ENCODE data around the gene PARVB. TPM values are rescaled to one million over a fixed set of nuclear protein-coding genes. Genes with fewer than 3 reads are reported as not detected.

PARVB gene
- total and polyA plus RNA-seq, 9 of the 15 experiments (the other 6 are each of a cell fraction or from before 2014, with no cell fraction given) = 1.1 to 59.2 (median 29.2) TPM

DNA sequence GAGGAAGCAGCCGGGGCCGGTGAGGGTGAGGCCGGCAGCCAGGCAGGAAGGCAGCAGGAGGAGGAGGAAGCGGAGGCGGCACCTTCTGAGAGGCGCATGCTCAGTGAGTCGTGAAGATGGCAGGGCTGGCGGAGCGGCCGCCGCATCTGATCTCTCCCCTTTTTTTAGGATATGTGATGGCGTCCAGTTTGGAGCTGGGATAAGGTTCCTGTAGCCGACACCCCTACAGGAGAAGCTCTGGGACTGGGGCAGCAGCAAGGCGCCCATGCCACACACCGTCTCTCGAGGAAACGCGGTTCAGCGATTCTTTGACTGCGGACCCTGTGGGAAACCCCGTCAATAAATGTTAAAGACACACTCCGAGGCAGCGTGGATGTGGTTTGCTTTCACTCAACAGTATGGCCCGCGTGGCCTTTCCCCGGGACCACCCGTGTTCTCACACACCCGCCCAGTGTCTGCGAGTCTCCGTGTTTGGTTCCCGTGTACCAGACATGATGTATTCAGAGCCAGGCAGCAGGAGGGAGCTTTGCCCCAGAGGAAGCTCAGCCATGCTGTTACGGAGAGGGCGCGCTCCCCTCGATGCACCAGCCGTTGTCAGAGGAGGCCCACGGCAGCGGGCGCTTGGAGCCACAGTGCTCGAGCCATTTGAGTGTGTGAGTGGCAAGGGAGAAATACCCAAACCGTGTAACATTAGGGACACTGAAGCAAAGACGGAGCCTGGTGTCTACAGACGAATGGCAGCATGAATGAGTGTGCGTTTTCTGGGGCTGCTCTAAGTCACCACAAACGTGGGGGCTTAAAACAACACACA is 27.7 kb upstream of the PARVB start:
- DNase-seq (ENCODE audit: extremely low read depth in 1 of 4, low spot score in 3 of 4) (no peak), FAIRE-seq (no peak), ATAC-seq (no peak)
- CTCF ChIA-PET (ENCODE audit: low intra/inter-chr PET ratio) = interaction anchor here (1.8 kb wide), 1 partner anchor 90 kb away, joined by 7 read pairs; no protein-coding TSS in a partner anchor
- H3K9me1 ChIP-seq (ENCODE audit: control insufficient read depth, insufficient read depth, low read length) = no peaks in the 10 kb centered on the region
- H3K4me2 ChIP-seq (ENCODE audit: insufficient read depth, low read length) = no peak overlapping the region
- POLR2A ChIA-PET = no interaction called here
- H3K27me3 ChIP-seq (ENCODE audit: control insufficient read depth in 2 of 2, insufficient read depth in 2 of 2, low read length in 2 of 2) = no peaks in the 10 kb centered on the region
- no peak overlapping the region for H3K9ac ChIP-seq (ENCODE audit: insufficient read depth in 1 of 2, low read depth in 2 of 2, low read length in 2 of 2)
- intact Hi-C loops (cut with micrococcal nuclease) = loop anchor here (10.0 kb wide), 1 partner anchor 628 kb away; no protein-coding TSS in a partner anchor
- no peak overlapping the region for H3K27ac ChIP-seq (ENCODE audit: extremely low read depth, low read depth, low read length)
- no peak overlapping the region for H3K4me3 ChIP-seq
- peaks cover 59% of the 10 kb centered on the region; the same call in 2 of the 3 replicates for H3K36me3 ChIP-seq (ENCODE audit: control insufficient read depth, insufficient read depth, low read length)
- 87% methylated on average over 17 of the region's 45 CpGs for WGBS (ENCODE audit: insufficient coverage, low coverage, missing lambda C conversion rate)
- H3K4me1 ChIP-seq (replicated peaks in 1 of 2; ENCODE audit: control insufficient read depth in 2 of 2, insufficient read depth in 2 of 2, low read length in 2 of 2) = peaks cover 0 to 7% of the 10 kb centered on the region in 2 experiments; a peak in 1 of 5 replicates
- no peaks in the 10 kb centered on the region for H3K79me2 ChIP-seq (ENCODE audit: control insufficient read depth, insufficient read depth, low read length)
- no peak overlapping the region for H2AFZ ChIP-seq (ENCODE audit: low read depth, low read length)
- no TSS peak for BruUV-seq (replicated peaks)
- in situ Hi-C loops (cut with MboI) = loop anchor here (5.0 kb wide), 1 partner anchor 81 kb away; no protein-coding TSS in a partner anchor
- H4K20me1 ChIP-seq (replicated peaks; ENCODE audit: control insufficient read depth, insufficient read depth, low read length) = peaks cover 10% of the 10 kb centered on the region; the same call in 1 of the 2 replicates
- H3K9me3 ChIP-seq (replicated peaks; ENCODE audit: control insufficient read depth, insufficient read depth, low read depth, low read length) = no peaks in the 10 kb centered on the region
- TF ChIP-seq TGIF2 (CRISPR knock-in tag; IDR thresholded peaks at IDR 0.05) (no peak), HDAC1 (IDR thresholded peaks at IDR 0.05) (no peak), SLC30A9 (CRISPR knock-in tag; IDR thresholded peaks at IDR 0.05) (no peak), ZNF778 (CRISPR knock-in tag; IDR thresholded peaks at IDR 0.05) (no peak), ZNF644 (tag; IDR thresholded peaks at IDR 0.05; ENCODE audit: low read depth) (no peak)
